Measurements from ENCODE around the gene UGT1A5.

- TF ChIP-seq CTCF (IDR thresholded peaks at IDR 0.05; ENCODE audit: poor library complexity, severe bottlenecking): no peak
- TF ChIP-seq MXI1 (conservative IDR thresholded peaks at IDR 0.05; ENCODE audit: poor library complexity, severe bottlenecking): no peak
- TF ChIP-seq REST (IDR thresholded peaks at IDR 0.05; ENCODE audit: borderline replicate concordance): no peak
- no peak for TF ChIP-seq POLR2AphosphoS5 (IDR thresholded peaks at IDR 0.05)
- TF ChIP-seq SMC3 (conservative IDR thresholded peaks at IDR 0.05; ENCODE audit: poor library complexity): no peak
- no peak for TF ChIP-seq EP300 (conservative IDR thresholded peaks at IDR 0.05; ENCODE audit: poor library complexity, severe bottlenecking)
- no peak for TF ChIP-seq RAD21 (conservative IDR thresholded peaks at IDR 0.05)
- no peak for TF ChIP-seq TAF1 (IDR thresholded peaks at IDR 0.05; ENCODE audit: low read depth)
- no peak for TF ChIP-seq EZH2 (IDR thresholded peaks at IDR 0.05; ENCODE audit: borderline replicate concordance, insufficient read depth, low read length, poor library complexity, severe bottlenecking)
Observed at GRCh38 chr2:233807966-233808935, 95.5 kb downstream of the UGT1A5 start.

Data from neural cell (in vitro differentiated cells).